WI38 (cell line): ENCODE results near the gene SHISA3.

Source experiments
- H3K4me3 ChIP-seq: 2 replicates; pipeline ENCODE4 v1.5.1; 2011; ENCODE audit warnings: low read depth, mild to moderate bottlenecking, control low read depth, low read length
- TF ChIP-seq, protein P1 (sequence below): IDR thresholded peaks from 2 replicates; pipeline ENCODE4 v1.5.1; 2012; ENCODE audit warnings: low read depth, mild to moderate bottlenecking, control low read depth, low read length

The SHISA3 gene

DNA sequence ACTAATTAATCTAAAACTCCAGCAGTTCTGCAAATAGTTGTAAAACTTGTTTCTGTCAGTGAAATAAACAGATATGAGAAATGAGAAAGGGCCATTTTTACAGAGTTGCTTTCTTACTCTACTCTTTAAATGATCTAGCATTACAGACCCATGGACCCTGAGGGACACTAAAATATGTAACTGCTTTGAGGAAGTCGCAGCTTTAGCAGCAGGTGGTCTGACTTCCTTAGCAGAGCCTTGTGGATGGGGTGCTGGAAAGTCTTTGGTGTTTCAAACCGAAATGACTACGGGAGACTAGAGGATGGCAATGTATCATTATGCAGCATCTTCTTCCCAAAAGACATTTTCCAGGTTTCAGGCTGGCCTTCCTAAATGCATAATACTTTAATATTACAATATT is 18.7 kb downstream of the SHISA3 start:
- TF ChIP-seq, protein P1, sequence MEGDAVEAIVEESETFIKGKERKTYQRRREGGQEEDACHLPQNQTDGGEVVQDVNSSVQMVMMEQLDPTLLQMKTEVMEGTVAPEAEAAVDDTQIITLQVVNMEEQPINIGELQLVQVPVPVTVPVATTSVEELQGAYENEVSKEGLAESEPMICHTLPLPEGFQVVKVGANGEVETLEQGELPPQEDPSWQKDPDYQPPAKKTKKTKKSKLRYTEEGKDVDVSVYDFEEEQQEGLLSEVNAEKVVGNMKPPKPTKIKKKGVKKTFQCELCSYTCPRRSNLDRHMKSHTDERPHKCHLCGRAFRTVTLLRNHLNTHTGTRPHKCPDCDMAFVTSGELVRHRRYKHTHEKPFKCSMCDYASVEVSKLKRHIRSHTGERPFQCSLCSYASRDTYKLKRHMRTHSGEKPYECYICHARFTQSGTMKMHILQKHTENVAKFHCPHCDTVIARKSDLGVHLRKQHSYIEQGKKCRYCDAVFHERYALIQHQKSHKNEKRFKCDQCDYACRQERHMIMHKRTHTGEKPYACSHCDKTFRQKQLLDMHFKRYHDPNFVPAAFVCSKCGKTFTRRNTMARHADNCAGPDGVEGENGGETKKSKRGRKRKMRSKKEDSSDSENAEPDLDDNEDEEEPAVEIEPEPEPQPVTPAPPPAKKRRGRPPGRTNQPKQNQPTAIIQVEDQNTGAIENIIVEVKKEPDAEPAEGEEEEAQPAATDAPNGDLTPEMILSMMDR = no peak
- no peak overlapping the region for H3K4me3 ChIP-seq

DNA sequence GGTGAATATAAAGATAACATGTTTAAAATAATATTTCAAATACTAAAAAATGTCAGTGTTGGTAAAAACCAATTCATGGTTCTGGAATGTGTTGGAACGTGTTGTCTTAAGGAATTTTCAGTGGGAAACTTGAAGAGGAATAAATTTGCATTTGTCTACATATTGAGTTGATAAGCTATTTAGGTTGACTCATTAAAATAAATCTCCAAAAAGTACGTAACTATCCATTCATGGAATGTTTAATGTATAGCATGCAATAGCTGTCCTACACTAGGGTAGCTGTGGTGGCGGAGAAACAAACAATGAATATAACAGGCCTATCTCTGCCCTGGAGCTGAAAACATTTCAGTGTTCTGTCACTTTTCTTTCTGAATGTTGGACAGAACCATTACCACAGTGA is 20.3 kb downstream of the SHISA3 start:
- H3K4me3 ChIP-seq = no peak overlapping the region

DNA sequence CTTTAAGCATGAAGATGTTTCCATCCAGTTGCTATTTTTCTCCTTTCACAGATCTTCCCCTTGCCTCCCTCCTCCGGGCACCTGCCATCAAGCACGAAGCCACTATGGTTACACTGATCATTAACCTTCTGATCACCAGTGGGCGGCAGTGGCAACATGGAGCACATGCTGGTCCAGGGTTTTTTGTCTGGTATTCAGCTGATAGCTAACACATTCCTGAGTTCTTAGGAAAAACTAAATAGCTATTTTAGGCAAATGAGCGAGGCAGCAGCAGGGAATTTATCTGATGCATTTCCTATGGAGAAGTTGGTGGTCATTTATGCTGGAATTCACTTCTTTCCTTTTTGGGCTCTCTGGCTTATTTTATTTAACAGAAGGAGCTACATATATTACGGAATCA is 22.9 kb downstream of the SHISA3 start:
- H3K4me3 ChIP-seq = no peak overlapping the region
- TF ChIP-seq, protein P1 = no peak

More for the DNA sequence above, 20.3 kb downstream of the SHISA3 start:
- TF ChIP-seq, protein P1 = no peak

DNA sequence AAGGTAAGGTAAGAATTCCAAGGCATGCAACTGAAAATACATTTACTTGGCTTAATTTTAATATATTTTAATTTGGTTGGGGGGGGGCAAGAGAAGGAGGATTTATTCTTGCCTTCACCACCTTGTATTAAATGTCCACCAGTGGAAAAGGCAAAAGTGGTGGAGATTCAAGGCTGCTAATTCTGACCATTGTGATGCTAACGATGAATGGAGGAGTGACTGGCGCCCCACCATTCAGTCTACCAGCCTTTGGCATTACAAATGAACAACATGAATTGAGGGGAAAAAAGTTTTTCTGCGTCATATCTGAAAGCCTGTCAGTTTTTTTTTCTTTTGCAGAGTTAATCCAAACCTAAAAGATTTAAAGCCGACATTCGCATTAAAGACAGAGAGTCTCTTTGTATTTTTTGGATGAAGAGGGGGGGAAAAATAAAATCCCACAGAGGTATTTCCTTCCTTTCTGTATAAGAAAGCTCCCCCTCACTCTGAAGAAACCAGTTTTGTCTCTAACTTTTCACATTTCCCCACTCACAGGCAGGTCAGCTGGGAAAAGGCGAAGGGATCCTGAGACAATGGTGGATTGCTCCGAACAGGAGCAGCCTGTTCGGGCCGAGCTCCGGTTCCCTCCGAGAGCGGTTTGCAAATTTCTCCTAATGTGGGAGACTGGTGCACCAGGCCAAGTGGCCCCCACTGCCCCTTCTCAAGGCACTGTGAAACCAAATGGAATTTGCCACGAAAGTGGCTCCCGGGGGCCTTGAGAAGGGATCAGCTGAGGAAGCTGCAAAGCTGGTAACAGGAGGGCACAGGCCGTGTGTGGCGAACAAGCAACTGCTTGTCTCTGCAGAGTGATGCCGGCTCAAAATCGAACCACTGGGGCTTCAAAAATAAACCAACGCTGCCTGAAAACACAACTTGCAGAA is 28.1 kb downstream of the SHISA3 start:
- H3K4me3 ChIP-seq = no peak overlapping the region
- TF ChIP-seq, protein P1 = no peak

DNA sequence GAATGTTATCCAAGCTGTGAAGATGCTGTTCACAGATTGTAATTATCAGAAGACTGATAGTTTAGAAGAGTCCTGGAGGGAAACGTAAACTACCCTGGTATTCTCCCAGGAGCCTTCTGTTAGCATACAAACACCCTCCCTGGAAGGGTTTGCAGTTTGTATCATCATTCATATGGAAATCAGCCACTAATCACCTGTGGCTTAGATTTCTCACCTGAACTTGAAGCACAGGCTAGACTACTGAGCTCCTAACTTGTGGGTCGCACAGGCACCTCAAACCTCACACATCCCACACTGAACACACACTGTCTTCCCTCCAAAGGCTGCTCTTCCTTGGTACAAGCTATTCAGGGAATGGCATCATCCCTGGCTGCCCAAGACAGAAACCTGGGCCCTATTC is 30.7 kb downstream of the SHISA3 start:
- H3K4me3 ChIP-seq = no peak overlapping the region
- TF ChIP-seq, protein P1 = no peak

DNA sequence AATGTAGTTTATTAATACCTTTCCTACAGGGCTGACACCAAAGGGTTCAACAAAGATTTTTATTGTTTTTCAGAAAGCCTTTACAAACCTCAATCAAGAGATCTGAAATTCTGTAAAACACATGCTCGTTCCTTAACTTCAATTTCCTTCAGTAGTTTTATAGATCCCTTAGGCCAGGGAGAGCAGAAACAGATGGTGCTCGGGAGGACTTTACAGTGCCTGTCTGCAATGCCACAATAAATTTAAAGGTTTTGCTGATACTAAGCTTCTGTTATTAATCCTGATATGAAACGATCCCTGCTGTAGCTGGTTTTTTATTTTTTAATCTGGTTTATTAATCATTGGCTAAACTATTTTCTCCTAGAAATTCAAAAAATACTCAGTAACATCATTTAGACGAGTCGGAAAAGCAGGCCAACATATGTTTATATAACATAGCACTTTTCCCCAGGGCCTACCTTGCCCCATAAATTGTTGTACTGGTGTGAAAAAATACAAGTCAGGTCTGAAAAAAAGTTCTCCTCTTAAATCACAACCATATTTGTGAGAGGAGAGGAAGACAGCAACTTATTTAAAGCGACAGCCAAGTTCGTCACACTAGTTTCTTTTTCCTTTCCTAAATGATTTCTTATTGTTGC is 39.8 kb downstream of the SHISA3 start:
- TF ChIP-seq, protein P1 = no peak
- H3K4me3 ChIP-seq = no peak overlapping the region

DNA sequence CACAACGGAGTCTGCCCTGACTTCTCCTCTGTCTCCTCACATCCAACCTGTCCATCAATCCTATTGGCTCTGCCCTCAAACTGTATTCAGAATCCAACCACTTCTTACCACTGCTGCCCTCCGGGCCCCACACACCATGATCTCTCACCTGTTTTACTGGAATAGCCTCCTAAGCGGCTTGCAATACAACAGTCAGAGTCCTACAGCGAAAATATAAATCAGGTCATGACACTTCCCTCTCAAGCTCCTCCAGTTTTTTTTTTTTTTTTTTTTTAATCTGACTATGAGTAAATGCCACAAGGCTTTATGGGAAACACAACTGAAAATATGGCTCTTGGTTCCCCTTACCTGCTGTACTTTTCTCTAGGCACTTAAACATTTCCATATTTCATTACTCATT is 42.8 kb downstream of the SHISA3 start:
- H3K4me3 ChIP-seq = no peak overlapping the region
- TF ChIP-seq, protein P1 = no peak
